HG03457 (cell line): ENCODE results near the gene SLC41A2.
A peak's percentile ranks its signal among the peaks of the same experiment; 100 is the strongest.
"Not testable (repeated sequence)": the region's sequence is repeated elsewhere in the genome, so short reads cannot be mapped to it uniquely, and the experiment has no call there.

ENCODE experiments used
- ATAC-seq: cut with Tn5 transposase; IDR thresholded peaks from one replicate; pipeline ENCODE4 v1.9.1; 2021; ENCODE audit warnings: moderate number of reproducible peaks; ENCODE audit not compliant: unreplicated experiment

SLC41A2 gene

DNA sequence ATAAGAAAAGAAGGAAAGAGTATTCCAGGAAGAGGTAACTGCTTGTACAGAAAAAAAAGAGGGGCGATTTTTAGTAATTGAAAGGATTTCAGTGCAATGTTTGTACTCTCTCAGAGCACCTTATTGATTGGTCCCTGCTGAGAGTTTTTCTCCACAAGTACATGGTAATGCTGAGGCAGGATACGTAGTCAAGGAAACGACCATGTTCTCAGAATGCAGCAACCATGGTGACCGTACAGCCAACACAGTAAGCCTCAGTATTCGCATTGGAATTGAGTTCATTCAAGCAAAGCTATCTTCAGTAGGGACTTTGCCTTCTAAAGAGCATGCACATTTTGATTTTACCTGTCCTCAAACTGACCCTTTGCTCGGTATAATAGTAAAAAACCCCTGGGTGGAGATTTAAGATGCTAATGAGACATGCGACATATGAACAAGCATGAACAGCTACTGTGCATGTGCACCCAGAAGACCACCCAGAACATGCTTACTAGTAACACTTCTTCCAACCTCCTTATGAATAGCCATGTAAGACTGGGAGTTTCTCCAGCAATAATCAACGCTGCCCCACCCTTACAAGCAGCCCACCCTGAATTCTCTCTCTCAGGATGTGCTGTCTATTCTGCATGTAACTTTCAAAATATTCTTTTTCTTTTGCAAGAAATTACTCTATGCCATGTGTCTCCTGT is 6.2 kb upstream of the SLC41A2 start:
- ATAC-seq = no peak

DNA sequence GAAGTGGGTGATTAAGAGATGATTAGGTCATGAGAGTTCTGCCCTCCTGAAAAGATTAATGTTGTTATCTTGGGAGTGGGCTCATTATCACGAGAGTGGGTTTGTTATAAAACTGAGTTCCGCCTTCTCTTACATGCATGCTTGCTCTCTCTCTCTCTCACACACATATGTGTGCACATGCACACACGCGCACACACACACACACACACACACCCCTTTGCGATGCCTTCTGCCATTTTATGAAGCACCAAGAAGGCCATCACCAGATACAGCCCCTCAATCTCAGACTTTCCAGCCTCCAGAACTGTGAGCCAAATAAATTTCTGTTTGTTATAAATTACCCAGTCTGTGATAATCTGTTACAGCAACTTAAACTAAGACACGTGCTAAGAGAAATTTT is 5.7 kb upstream of the SLC41A2 start:
- ATAC-seq = no peak

DNA sequence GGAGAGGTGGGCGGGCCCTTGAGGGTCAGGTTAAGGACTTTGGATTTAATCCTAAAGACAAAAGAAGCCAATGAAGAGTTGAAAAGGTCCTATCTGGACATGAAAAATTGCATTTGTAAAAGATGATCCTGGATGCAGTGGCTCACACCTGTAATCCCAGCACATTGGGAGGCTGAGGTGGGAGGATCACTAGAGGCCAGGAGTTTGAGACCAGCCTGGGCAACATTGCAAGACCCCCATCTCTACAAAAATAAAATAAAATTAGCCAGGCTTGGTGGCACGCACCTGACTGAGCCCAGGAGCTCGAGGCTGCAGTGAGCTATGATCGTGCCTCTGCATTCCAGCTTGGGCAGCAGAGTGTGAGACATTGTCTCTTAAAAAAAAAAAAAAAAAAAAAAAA is 2.4 kb upstream of the SLC41A2 start:
- ATAC-seq = no peak

- ATAC-seq = no peak
Measured at GRCh38 chr12:104959335-104959841, 1.3 kb upstream of the SLC41A2 start.

GRCh38 chr12:104958805-104959334 is 780 bp upstream of the SLC41A2 start:
- ATAC-seq = no peak

GRCh38 chr12:104957719-104958000 is 430 bp downstream of the SLC41A2 start:
- ATAC-seq = peak; percentile 20

- no peak for ATAC-seq
Measured at GRCh38 chr12:104956870-104957718, 996 bp downstream of the SLC41A2 start.

DNA sequence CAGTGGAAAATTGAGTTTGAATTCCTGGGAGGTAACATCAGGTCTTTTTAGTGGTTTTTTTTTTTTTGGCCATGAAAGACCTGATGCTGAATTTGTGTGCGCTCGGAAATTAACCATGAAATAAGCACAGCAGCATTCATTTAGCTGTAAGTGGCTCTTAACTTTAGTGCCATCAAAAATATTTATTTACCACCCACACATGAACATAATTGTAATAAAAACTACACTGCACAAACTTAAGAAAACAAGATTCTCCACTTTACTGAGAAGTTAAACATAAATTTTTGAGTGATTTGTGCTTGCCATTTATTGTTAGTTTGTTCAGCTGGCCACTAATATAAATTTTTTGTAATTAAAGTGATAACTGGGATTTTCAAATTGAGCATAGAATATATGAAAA is 2.4 kb downstream of the SLC41A2 start:
- no peak for ATAC-seq

GRCh38 chr12:104953323-104953722 is 4.8 kb downstream of the SLC41A2 start:
- no peak for ATAC-seq

GRCh38 chr12:104952816-104953215 is 5.3 kb downstream of the SLC41A2 start:
- no peak for ATAC-seq

GRCh38 chr12:104951759-104952509 is 6.2 kb downstream of the SLC41A2 start:
- ATAC-seq = no peak

- not testable (repeated sequence) for ATAC-seq
Measured at GRCh38 chr12:104948716-104949115, 9.4 kb downstream of the SLC41A2 start.

GRCh38 chr12:104944252-104944651 is 13.8 kb downstream of the SLC41A2 start:
- ATAC-seq = no peak

DNA sequence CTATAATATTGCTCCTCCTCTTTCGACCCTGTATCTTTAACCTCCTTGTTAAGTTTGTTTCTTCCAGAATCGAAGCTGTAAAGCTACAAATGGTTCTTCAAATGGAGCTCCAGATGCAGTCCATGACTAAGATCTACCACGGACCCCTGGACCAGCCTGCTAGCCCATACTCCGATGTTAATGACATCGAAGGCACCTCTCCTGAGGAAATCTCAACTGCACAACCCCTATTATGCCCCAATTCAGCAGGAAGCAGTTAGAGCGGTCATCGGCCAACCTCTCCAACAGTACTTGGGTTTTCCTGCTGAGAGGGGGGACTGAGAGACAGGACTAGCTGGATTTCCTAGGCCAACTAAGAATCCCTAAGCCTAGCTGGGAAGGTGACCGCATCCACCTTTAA is 14.7 kb downstream of the SLC41A2 start:
- ATAC-seq = not testable (repeated sequence)

DNA sequence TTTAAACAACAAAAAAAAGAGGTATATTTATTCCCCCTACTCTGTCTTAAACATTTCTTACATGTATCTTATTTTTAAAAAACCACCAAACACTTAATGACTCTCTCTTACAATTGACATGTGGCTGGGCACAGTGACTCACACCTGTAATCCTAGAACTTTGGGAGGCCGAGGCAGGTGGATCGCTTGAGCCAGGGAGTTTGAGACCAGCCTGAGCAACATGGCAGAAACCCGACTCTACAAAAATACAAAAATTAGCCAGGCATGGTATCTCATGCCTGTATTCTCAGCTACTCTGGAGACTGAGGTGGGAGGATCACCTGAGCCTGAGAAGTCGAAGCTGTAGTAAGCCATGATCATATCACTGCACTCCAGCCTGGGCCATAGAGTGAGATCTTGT is 16.0 kb downstream of the SLC41A2 start:
- ATAC-seq = no peak

DNA sequence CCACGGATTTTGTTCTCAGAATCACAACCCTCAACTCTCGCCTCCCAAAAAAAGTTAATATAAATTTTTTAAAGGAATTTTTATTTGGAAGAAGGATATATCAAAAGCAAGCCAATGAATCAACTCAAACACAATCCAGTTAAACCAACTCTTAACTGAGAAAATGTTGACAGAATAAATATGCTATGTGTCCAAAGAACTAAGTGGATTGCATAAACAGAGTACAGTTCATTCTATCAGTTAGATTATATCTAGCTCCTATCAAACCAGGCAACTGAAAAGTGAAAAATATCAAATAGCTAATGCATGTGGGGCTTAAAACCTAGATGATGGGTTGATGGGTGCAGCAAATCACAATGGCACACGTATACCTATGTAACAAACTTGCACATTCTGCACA is 16.6 kb downstream of the SLC41A2 start:
- ATAC-seq = no peak

DNA sequence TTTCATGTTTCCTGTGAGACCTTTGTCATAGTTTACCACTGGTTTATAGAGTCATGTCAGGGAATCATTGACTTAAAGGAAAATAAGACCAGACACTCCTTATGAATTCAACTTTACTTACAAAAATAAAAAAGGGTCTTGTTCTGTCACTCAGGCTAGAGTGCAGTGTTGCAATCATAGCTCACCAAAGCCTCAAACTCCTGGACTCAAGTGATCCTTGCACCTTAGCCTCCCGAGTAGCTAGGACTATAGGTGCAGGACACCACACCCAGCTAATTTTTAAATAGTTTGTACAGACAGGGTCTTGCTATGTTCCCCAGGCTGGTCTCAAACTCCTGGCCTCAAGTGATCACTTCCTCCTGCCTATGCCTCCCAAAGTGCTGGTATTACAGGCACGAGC is 19.0 kb downstream of the SLC41A2 start:
- no peak for ATAC-seq

DNA sequence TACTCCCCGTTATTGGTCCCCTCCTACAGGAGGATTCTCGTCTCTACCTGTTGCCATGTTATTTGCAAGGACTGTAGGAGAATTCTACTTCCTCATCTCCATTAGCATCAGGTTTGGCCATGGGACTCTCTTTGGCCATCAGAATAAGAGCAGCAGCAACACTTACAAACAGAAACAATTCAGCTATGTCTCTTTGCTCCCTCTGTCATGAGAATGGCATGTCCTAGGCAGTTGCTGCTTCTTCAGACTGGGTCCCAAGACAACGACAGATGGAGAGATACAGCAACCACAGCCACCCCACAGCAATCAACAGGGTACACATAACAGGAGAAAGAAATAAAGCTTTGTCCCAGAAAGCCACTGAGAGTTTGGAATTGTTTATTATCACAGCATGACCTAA is 19.7 kb downstream of the SLC41A2 start:
- ATAC-seq = no peak

DNA sequence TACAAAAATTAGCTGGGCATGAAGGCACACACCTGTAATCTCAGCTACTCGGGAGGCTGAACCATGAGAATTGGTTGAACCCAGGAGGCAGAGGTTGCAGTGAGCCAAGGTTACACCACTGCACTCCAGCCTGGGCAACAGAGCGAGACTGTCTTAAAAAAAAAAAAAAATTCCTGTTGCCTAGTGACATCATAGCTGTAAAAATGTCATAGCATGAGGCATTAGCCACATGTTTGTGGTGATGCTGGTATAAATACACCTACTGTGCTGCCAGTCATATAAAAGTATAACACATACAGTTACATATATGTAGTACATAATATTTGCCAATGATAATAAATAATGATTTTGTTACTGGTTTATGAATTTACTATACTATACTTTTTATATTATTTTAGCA is 22.2 kb downstream of the SLC41A2 start:
- no peak for ATAC-seq

- ATAC-seq = no peak
Measured at GRCh38 chr12:104933778-104934177, 24.3 kb downstream of the SLC41A2 start.

DNA sequence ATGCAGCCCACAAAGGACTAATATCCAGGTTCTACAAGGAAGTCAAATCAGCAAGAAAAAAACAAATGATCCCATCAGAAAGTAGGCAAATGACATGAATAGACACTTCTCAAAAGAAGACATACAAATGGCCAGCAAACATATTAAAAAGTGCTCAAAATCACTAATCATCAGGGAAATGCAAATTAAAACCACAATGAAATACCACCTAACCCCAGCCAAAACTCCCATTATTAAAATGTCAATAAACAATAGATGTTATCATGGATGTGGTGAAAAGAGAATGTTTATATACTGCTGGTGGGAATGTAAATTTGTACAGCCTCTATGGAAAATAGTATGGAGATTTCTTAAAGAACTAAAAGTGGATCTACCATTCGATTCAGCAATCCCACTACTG is 25.0 kb downstream of the SLC41A2 start:
- ATAC-seq = no peak
